Cardiac muscle cell (in vitro differentiated cells and primary cell): ENCODE measurements around the gene CHCT1. TPM values are rescaled to one million over a fixed set of nuclear protein-coding genes. Genes with fewer than 3 reads are reported as not detected.

Experiments
- DNase-seq, 2 donors: peaks; one replicate each; pipeline versions ENCODE4 v3.0.0 to v3.0.0-alpha.2; 2010 to 2017; ENCODE audit warnings: low read depth in 1 of 2, low spot score in 1 of 2
- H3K27ac ChIP-seq: fragments of 200-600 bp; sonication (generic); 2 replicates; pipeline ENCODE4 v1.5.1; 2016
- H3K27me3 ChIP-seq: fragments of 200-600 bp; sonication (generic); 2 replicates; pipeline ENCODE4 v1.6.0; 2016; ENCODE audit warnings: control low read depth
- H3K36me3 ChIP-seq: fragments of 200-600 bp; sonication (generic); 2 replicates; pipeline ENCODE4 v1.5.1; 2016; ENCODE audit warnings: control low read depth
- H3K4me1 ChIP-seq: fragments of 200-600 bp; sonication (generic); 2 replicates; pipeline ENCODE4 v1.8.1; 2017; ENCODE audit warnings: low read depth, mild to moderate bottlenecking, mixed run types
- H3K4me3 ChIP-seq: fragments of 200-600 bp; sonication (generic); 2 replicates; pipeline ENCODE4 v1.5.1; 2016; ENCODE audit warnings: mild to moderate bottlenecking
- H3K9me3 ChIP-seq: fragments of 200-600 bp; sonication (generic); 2 replicates; pipeline ENCODE4 v1.5.1; 2017; ENCODE audit warnings: low read depth, mild to moderate bottlenecking, control low read depth
- CTCF ChIP-seq: IDR thresholded peaks from 2 replicates; pipeline ENCODE4 v1.5.1; 2012; ENCODE audit warnings: low read depth, mild to moderate bottlenecking, low read length
- polyA plus RNA-seq: library from polyadenylated mRNA; unstranded; fragments of >200 nt; fragmentation: Nextera tagmentation; extraction: Ambion mirVana; gene quantifications from 2 replicates; pipeline ENCODE4 v1.2.1, GENCODE V29; 2016
- total RNA-seq: library from RNA; depleted of rRNA; stranded (reverse); fragments of >200 nt; gene quantifications from 2 replicates; pipeline ENCODE4 v1.2.3, GENCODE V29; 2016

The CHCT1 gene
- total and polyA plus RNA-seq, 2 experiments from 2014 or later, result not detected

GRCh38 chr17:60391471-60392041 lies 30.7 kb upstream of the CHCT1 start:
- no peaks in the 10 kb centered on the region for H3K27me3 ChIP-seq
- H3K4me3 ChIP-seq, result peak overlapping the region; percentile 90
- H3K36me3 ChIP-seq, result no peaks in the 10 kb centered on the region
- no peak for TF ChIP-seq CTCF
- peak overlapping the region; percentile 95 for H3K27ac ChIP-seq
- peak in 1 of 2 donors; percentile 85 for DNase-seq
- peaks cover 33% of the 10 kb centered on the region for H3K4me1 ChIP-seq
- H3K9me3 ChIP-seq, result no peaks in the 10 kb centered on the region

- peak; percentile 34 for TF ChIP-seq CTCF
- Histone ChIP-seq H3K27me3 (no peaks in the 10 kb centered on the region), H3K4me1 (peaks cover 34% of the 10 kb centered on the region), H3K4me3 (peak within 1 kb of the TSS; percentile 90), H3K9me3 (no peaks in the 10 kb centered on the region), H3K36me3 (no peaks in the 10 kb centered on the region), H3K27ac (peak within 1 kb of the TSS; percentile 95)
- peak; percentile 98 to 100 for DNase-seq
Measured at GRCh38 chr17:60392042-60392844, 30.0 kb upstream of the CHCT1 start, which contains the start of gene USP32. USP32 (minus strand) TSS chr17:60392133; CDS start chr17:60391939, 194 bp downstream.

- Histone ChIP-seq H3K4me3 (peak overlapping the region; percentile 90), H3K27ac (peak overlapping the region; percentile 95), H3K27me3 (no peaks in the 10 kb centered on the region), H3K9me3 (no peaks in the 10 kb centered on the region), H3K36me3 (no peaks in the 10 kb centered on the region), H3K4me1 (peaks cover 31% of the 10 kb centered on the region)
- TF ChIP-seq CTCF, result no peak
- DNase-seq, result peak; percentile 32 to 80
Measured at GRCh38 chr17:60392845-60393702, 29.2 kb upstream of the CHCT1 start.

- Histone ChIP-seq H3K4me1 (peaks cover 21% of the 10 kb centered on the region), H3K27me3 (no peaks in the 10 kb centered on the region), H3K4me3 (no peak overlapping the region), H3K27ac (no peak overlapping the region), H3K9me3 (no peaks in the 10 kb centered on the region), H3K36me3 (no peaks in the 10 kb centered on the region)
- no peak for DNase-seq
- TF ChIP-seq CTCF, result no peak
Measured at GRCh38 chr17:60393840-60394723, 28.2 kb upstream of the CHCT1 start.
